Ascending aorta (tissue), 2 donors: ENCODE results near the gene CEP63. TPM values are rescaled to one million over a fixed set of nuclear protein-coding genes. Genes with fewer than 3 reads are reported as not detected.

Source experiments
- DNase-seq, 2 donors: peaks; one replicate each; pipeline ENCODE4 v3.0.0-alpha.2; 2019; ENCODE audit warnings: low spot score in 2 of 2
- H3K27ac ChIP-seq, 2 donors: fragments of 200-600 bp; sonication (generic); one replicate each; pipeline ENCODE4 v1.5.1; 2016 to 2017; ENCODE audit warnings: mild to moderate bottlenecking in 1 of 2
- H3K27me3 ChIP-seq: fragments of 200-600 bp; sonication (generic); one replicate; pipeline ENCODE4 v1.5.1; 2017
- H3K36me3 ChIP-seq, 2 donors: fragments of 200-600 bp; sonication (generic); one replicate each; pipeline ENCODE4 v1.5.1; 2016
- H3K4me1 ChIP-seq, 2 donors: fragments of 200-600 bp; sonication (generic); one replicate each; pipeline ENCODE4 v1.5.1; 2016 to 2017; ENCODE audit warnings: mild to moderate bottlenecking in 1 of 2
- H3K4me3 ChIP-seq, 2 donors: fragments of 200-600 bp; sonication (generic); one replicate each; pipeline ENCODE4 v1.5.1; 2016 to 2017; ENCODE audit warnings: mild to moderate bottlenecking in 1 of 2
- H3K9me3 ChIP-seq, 2 donors: fragments of 200-600 bp; sonication (generic); one replicate each; pipeline ENCODE4 v1.5.1; 2016
- intact Hi-C: fragments of 100-400 bp; cut with DNase I; formaldehyde crosslinking; loops from one replicate; pipeline ENCODE4 v1.15.1; 2023
- total RNA-seq: library from RNA; depleted of rRNA; stranded (reverse); fragments of >200 nt; gene quantifications from one replicate; pipeline ENCODE4 v1.1.0, GENCODE V29; 2016
- TF ChIP-seq, protein P1 (sequence below), 3 experiments: fragments of 200-600 bp in 2 of 3; fragments of 450-650 bp in 1 of 3; sonication (generic) in 2 of 3; IDR thresholded peaks; one replicate each; pipeline ENCODE4 v1.5.1; 2016 to 2019; ENCODE audit warnings: antibody characterized with exemption in 3 of 3, mild to moderate bottlenecking in 1 of 3, moderate library complexity in 1 of 3

Gene CEP63
- total RNA-seq, 1 donor from 2014 or later: 5.3 TPM

DNA sequence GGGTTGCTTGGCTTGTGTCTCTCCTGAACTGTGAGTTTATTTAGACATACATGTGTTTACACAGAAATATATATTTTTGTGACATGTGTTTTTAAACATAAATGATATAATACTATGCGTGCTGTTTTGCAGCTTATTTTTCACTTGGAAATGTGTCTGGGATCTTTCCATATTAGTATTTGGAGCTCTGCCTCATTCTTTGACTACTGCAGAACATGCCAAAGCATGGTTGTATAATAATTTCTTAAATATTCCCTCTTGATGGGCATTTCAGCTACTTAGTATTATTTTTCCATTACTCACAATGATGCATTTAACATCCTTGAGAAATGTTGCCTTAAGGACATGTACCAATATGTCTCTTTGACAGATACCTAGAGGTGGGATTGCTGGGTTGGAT, 19.5 kb upstream of the CEP63 start:
- intact Hi-C loops: no loop called here

DNA sequence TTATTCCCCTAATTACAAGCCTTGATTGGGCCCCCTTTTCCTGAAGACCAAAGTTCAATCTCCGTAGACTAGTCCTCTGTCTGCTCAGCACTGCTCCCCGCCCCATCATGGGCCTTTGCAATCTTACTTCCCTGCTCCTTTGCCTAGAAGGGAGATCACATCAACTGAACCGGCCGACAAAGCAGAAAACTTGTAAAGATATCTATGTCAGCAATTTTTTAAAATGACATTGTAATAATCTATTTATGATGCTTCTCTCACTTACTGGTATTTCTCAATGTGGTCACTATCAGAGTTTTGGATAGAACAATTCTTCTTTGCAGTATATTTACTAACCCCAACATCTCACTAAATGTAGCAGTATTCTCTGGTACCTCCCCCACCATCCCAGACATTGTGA, 17.3 kb upstream of the CEP63 start:
- no peak overlapping the region for H3K27ac ChIP-seq
- H3K9me3 ChIP-seq: no peaks in the 10 kb centered on the region
- H3K4me1 ChIP-seq: peaks cover 2 to 25% of the 10 kb centered on the region in 2 donors
- intact Hi-C loops: no loop called here
- H3K36me3 ChIP-seq: no peaks in the 10 kb centered on the region
- H3K27me3 ChIP-seq: no peaks in the 10 kb centered on the region
- H3K4me3 ChIP-seq: no peak overlapping the region
- TF ChIP-seq, protein P1, sequence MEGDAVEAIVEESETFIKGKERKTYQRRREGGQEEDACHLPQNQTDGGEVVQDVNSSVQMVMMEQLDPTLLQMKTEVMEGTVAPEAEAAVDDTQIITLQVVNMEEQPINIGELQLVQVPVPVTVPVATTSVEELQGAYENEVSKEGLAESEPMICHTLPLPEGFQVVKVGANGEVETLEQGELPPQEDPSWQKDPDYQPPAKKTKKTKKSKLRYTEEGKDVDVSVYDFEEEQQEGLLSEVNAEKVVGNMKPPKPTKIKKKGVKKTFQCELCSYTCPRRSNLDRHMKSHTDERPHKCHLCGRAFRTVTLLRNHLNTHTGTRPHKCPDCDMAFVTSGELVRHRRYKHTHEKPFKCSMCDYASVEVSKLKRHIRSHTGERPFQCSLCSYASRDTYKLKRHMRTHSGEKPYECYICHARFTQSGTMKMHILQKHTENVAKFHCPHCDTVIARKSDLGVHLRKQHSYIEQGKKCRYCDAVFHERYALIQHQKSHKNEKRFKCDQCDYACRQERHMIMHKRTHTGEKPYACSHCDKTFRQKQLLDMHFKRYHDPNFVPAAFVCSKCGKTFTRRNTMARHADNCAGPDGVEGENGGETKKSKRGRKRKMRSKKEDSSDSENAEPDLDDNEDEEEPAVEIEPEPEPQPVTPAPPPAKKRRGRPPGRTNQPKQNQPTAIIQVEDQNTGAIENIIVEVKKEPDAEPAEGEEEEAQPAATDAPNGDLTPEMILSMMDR (IDR thresholded peaks at IDR 0.05): no peak
- no peak for DNase-seq

More for the DNA sequence above, 19.5 kb upstream of the CEP63 start:
- no peak for DNase-seq
- Histone ChIP-seq H3K4me3 (no peak overlapping the region), H3K4me1 (peaks cover 17 to 43% of the 10 kb centered on the region in 2 donors), H3K27me3 (no peaks in the 10 kb centered on the region), H3K9me3 (no peaks in the 10 kb centered on the region), H3K36me3 (no peaks in the 10 kb centered on the region), H3K27ac (peak overlapping the region in 1 of 2 donors; percentile 35)
- TF ChIP-seq, protein P1 (IDR thresholded peaks at IDR 0.05): no peak

DNA sequence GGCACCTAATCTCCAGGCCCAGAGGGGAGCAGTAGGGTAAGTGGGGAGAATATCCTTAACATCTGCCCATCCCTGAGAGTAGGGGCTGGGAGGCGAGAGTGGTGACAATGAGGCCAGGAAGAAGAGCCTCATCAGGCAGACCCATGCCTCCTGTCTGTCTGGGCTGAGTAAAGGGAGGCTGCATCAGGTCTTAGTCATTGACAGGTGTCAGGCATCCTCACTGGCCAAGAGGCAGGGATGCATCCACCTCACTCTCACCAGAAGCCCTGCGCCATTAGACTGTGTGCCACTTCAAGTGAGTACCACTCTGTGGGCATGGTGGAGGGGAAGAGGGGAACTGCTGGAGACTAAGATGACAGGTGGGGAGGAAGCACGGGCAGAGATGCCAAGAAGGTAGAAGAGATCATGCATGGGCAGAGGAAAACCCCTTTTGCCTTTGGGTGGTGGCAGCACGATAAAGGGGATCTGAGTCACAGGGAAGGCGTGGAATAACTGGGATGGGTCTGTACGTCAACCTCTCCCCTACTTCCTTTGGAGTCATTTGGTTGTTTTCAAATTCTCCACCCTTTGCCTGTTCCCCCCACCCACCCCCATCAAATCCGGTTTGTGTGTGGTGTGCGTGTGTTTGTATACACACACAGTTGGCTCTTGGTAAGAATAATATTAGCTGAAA, 14.2 kb upstream of the CEP63 start:
- no peaks in the 10 kb centered on the region for H3K27me3 ChIP-seq
- H3K27ac ChIP-seq: no peak overlapping the region
- intact Hi-C loops: no loop called here
- no peak overlapping the region for H3K4me3 ChIP-seq
- TF ChIP-seq, protein P1 (IDR thresholded peaks at IDR 0.05): no peak
- H3K9me3 ChIP-seq: no peaks in the 10 kb centered on the region
- H3K36me3 ChIP-seq: peaks cover 4 to 5% of the 10 kb centered on the region in 2 donors
- no peak for DNase-seq
- H3K4me1 ChIP-seq: peaks cover 0 to 7% of the 10 kb centered on the region in 2 donors

DNA sequence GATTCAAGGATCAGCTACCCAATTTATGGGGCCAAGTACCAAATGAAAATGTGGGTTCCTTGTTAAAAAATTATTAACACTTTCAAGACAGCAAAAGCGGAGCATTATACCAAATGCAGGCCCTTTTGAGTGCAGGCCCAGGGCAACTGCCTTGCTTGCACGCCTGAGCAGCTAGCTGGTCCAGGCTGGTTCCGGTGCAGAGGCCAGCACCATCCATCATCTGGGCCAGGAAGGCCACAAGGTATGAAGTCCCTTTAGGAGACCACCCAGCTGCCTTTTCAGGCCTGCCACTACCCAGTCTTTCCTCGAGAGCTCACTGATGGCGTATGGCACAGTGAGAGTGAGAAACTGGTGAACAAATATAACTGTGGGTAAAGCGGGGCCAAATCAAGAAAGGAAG, 13.0 kb upstream of the CEP63 start:
- intact Hi-C loops: no loop called here
- H3K36me3 ChIP-seq: peaks cover 10 to 15% of the 10 kb centered on the region in 2 donors
- no peaks in the 10 kb centered on the region for H3K9me3 ChIP-seq
- H3K27ac ChIP-seq: no peak overlapping the region
- TF ChIP-seq, protein P1 (IDR thresholded peaks at IDR 0.05): no peak
- no peak overlapping the region for H3K4me3 ChIP-seq
- H3K27me3 ChIP-seq: no peaks in the 10 kb centered on the region
- no peak for DNase-seq
- H3K4me1 ChIP-seq: peaks cover 0 to 4% of the 10 kb centered on the region in 2 donors

DNA sequence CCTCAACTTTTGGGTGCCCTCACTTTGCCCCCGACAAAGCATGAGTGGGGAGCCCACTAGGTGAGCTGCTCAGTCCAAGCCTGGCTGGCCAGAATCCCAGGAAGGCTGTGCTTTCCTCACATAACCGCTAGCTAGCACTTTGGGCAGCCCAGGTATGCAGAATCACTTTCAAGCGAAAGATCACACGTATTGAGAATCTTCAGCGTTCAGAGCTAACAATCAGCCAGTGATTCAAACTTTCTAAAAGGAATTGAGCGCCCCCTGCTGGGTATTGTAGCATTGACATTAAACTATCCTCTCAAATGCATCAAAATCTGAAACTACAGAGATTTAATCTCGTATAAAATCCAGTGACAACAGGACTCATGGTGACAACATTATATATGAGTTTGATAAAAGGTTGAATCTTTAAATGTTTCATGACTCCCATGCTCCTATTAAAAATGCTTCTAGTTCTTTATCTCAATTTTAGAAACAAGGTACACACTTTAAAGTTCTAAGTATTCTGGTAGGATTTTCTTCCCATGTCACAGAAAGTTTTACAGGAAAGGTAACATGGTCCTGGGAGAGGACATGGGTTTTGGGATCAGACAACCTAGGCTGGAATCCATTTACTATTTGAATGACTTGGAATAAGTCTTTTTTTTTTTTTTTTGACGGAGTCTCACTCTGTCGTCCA, 11.8 kb upstream of the CEP63 start:
- Histone ChIP-seq H3K36me3 (peaks cover 21 to 27% of the 10 kb centered on the region in 2 donors), H3K4me3 (no peak overlapping the region), H3K9me3 (no peaks in the 10 kb centered on the region), H3K4me1 (peaks cover 0 to 4% of the 10 kb centered on the region in 2 donors), H3K27me3 (no peaks in the 10 kb centered on the region), H3K27ac (no peak overlapping the region)
- intact Hi-C loops: loop anchor here (1.0 kb wide), 1 partner anchor 166 kb away; no protein-coding TSS in a partner anchor
- peak in 1 of 2 donors; percentile 91 for DNase-seq
- TF ChIP-seq, protein P1 (IDR thresholded peaks at IDR 0.05): peak; percentile 76 to 81 (median 77)
